NOMO-1 treated with DMSO at 0.1 percent for 48 hours (cell line): ENCODE data around the gene TSSK2.

ENCODE experiments used
- DNase-seq: peaks from one replicate; lab custom pipeline; 2025; ENCODE audit not compliant: unreplicated experiment; lab: John Stamatoyannopoulos, UW

TSSK2 gene

DNA sequence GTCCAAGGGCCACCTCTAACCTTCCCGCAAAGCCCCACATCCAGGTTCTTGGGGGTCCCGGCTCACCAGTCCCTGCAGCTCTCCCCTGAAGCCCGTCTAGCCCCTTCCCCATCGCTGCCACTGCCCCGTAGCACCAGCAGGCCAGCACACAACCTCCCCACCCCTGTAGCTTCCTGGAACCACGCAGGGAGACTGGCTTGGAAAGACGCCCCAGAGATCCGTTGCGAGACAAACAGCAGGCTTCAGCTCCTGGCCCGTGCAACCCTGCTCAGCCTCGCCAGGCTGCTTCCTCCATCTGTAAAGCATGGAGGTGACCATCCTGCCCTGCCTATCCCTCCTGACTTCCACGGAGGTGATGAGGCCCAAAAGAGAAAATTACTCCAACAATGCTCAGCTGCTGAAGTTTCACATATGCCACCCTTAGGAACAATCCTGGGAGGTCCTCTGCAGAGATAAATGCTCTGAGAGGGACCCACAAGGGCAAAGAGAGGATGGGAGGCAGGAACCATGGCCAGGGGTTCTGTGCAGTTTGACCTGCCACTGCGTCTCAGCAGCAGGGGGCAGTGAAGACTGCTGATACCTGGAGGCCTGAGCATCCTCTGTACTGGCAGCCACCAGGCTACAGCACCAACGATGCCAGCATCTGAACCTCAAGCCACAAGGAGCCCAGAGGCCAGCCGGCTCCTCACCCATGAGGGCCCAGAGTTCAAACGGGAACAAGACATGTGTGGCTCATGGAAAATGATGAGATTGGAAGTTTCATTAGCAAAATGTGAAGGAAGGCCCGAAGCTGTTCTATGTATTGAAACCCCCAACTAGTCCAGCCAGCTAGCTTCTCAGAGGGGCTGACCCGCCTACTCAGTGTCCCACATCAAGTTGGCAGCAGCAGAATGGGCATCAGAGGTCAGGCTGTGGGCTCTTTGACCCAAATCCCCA lies 25.0 kb upstream of the TSSK2 start:
- DNase-seq, result no peak

DNA sequence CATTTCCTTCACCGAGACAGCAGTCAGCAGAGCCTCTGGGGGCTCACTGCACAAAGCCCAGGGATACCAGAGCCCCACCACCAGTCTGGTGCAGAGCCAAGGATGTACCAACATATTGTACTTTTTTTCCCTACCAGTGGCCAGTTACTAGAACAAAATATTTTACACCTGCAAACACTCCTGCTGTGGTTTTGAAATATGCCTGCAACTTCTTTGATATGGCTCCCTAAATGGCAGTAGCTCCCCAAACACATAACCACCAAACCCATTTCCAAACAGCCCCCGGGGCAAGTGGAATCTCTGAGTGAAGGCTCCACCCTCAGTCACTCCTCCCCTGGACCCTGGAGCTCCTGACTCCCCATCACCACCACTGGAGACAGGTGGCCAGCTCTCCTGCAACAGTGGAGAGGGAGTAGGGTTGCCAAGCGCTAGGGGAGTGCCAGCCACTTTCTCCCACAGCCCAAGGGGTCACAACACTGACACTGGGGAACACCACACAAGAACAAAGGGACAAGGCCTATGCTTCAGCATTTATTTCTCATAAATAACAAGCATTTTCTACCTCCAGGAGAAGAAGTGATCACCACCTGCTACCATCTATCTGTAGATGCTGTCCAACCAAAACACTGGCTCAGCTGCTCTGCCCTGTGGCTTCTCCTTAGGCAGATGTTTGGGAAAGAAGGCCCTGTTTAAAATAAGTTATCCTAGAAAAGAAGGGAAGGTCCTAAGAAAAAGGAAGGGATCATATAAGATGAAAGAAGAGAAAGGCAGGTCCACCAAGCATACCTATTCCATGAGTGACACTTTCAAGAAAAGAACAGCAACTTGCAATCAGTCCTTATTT lies 24.0 kb upstream of the TSSK2 start:
- no peak for DNase-seq

DNA sequence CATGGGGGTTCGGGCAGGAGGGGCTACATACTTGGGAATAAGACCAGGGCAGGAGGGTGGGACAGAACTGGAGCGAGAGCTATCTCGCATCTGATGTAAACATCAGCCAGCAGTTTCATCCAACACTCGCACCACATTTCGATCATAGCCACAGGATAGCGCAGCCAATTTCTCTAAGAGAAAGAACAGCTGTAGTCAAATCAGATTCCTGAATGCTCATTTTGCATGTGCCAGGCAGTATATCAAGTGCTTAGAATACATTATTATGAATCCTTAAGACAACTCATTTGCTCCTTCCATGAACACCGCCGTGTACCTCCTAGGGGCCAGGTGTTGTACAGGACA lies 23.4 kb upstream of the TSSK2 start:
- no peak for DNase-seq

DNA sequence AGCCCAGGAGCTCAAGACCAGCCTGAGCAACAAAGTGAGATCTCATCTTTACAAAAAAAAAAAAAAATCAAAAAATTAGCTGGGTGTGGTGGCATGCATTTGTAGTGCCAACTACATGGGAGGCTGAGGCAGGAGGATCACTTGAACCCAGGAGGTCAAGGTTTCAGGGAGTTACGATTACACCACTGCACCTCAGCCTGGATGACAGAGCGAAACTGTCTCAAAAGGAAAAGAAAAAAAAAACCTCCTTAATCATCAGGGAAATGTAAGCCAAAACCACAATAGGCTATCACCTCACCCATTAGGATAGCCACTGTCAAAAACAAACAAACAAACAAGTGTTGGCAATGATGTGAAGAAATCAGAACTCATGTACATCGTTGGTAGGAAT lies 22.3 kb upstream of the TSSK2 start:
- no peak for DNase-seq

DNA sequence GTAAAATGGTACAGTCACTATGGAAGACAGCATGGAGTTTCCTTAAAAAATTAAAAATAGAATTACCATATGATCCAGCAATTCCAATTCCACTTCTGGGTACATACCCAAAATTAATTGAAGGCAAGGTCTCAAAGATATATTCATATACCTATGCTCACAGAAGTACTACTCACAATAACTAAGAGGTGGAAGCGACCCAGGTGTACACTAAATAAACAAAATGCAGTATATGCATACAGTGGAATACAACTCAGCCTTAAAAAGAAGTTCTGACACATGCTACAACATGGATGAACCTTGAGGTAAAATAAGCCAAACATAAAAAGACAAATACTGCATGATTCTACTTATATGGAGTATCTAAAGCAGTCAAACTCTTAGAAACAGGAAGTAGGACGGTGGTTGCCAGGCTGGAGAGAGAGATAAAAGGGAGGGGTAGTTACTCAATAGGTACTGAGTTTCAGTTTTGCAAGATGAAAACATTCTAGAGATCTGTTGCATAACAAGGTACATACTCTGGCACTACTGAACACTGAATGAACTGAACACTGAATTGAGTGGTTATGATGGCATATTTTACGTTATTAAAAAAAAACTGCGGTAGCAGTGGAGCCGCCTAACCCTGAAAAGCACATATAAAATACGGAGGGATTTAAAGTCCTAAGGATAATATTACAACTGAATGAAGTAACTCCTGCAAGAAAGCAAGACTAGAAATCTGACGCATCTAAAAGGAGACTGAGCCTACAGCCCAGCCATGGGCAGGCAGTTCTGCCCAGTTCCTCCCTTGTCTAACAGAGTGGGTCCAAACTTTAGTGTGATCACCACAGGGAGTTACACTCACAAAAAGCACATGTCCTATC lies 21.7 kb upstream of the TSSK2 start:
- DNase-seq, result peak; percentile 98

DNA sequence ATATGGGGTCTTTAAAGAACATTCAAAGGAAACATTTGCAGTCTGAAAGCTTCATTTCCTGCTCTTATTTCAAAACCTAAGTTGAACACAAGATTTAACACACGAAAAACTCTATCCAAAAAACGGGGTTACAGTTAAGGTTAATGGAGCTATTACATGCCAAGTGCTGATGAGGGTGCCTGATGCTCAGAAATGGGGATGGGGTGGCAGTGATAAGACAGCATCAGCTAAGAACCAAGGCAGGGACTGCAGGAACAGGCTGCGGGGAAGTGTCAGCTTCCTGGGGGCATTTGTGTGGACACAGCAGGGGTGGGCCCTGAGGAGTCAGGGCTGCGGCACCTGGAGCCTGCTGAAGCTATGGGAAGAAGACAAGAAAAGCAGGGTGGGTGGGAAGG lies 21.0 kb upstream of the TSSK2 start:
- no peak for DNase-seq

DNA sequence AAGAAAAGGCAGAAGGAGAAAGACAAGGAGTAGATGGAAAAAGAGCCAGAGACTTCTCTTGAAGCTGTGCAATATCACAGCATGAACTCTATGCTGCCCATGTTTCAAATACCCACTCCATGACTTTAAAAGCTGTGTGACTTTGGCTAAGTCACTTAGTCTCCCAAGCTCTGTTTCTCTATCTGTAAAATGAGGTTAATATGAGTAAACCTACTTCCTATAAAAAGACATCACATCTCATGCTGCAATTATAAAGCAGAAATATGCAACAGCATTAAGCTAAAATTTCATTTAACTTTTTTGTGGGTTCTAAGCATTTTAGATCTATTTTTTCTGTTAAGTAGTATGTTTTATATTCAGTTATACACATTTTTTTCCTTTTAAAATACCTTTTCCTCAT lies 20.5 kb upstream of the TSSK2 start:
- no peak for DNase-seq

DNA sequence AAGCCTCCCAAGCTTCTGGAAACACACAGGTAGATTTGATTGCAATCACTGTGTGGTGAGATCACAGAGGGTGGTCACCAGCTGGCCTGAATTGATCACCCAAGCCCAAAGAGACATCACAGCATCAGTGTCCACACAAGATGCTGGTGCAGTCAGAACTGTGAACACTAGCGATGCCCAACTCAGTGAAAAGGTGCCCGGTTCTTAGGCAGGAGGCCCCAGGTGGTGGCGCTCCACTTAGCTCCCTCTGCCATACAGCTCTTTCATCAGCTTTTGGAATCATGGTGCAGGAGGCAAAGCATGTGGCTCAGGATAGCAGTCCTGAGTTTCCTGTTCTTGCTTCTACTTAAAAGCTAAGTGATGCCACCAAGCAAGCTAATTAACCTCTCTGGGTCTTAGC lies 20.0 kb upstream of the TSSK2 start:
- no peak for DNase-seq

DNA sequence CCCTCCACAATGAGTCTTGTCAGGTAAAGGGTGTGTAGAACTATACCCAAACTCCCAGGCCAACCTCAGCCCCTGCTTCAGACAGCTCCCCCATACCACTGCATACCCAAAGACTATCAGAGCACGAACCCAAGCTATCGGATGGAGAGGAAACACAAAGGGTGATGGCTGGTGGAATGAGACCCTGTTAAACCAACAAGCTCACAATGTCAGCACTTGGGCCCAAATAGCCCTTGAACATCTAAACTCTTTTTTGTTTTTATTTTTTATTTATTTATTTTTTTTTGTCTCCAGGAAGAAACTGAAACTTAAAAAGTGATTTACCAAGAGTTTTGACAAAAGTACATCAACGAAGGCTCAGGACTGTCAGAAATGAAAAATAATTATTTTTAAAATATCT lies 19.5 kb upstream of the TSSK2 start:
- DNase-seq, result no peak

DNA sequence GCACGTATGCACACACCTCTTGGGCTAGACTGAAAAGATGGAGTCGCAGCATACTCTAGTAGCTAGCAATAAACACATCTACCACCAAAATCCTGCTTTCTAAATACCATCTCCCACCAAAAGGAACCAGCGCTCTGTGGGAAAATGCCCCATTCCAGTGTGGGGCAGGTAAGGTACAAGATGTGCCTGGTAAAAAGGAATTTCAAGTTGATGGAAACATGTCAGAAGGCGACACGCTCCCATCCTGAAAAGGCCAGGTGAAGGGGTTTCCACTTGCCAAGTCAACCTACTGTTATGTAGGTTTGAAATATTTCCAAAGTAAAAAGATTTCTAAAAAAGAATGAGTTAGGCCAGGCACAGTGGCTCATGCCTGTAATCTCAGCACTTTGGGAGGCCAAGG lies 17.7 kb upstream of the TSSK2 start:
- DNase-seq, result no peak

DNA sequence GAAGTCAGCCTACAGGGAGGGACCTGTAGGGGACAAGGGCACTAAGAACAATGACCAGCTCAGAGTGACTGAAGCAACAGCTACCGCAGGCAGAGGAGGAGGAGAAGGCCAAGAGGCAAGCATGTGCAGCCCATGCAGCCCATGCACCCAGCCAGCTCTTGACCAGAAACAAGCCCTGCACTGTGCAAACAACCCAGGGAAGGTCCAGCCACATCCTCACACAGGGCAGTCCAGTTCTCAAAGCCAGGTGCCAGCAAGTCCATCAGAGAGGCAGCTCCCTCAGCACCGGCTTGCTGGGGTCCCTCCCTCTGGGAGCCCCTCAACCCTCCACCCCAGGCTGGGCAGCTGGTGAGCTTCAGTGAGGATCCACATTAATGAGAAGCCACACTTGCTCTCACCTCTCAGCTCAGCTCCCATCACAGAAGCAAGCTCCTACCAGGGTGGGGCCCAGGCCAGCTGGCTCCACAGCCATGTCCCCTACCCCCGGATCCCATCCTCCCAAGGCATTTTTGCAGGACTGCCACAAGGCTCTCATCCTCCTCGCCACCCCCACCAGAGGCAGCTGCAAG lies 16.0 kb upstream of the TSSK2 start:
- no peak for DNase-seq

DNA sequence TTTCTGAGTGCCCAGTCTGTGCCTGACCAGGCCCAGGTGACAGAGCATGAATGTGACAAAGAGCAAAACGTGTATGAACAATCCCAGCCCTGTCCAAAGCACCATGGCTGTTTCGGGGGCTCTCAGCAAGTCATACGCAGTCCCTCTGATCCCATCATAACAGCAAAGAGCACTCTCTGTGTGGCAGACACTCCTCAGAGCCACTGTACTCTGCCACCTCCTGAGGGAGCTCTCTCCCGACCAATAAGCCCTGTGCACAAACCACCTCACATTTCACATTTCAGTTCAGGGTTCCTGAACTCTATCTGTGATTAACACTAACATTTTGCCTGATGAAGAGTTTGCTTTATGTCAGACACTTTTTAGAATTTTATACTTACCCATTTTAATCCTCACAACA lies 15.5 kb upstream of the TSSK2 start:
- DNase-seq, result no peak

DNA sequence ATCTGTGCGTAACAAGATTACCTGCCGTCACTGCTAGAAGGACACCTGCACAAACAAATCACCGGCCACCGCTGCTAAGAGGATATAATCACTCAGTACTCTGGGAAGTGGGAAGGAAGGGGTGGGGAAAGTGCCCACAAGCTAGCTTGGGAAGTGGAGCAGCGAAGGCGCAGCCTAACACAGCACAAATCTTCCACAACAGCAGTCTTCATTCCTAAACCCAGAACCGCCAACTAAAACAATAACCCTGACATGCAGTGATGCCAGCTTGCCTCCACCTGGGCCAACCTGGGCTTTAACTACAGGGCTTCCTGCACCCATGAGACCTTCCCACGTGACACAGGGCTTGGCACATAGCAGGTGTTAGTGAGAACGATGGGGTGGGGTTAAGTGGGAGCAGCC lies 14.0 kb upstream of the TSSK2 start:
- no peak for DNase-seq

DNA sequence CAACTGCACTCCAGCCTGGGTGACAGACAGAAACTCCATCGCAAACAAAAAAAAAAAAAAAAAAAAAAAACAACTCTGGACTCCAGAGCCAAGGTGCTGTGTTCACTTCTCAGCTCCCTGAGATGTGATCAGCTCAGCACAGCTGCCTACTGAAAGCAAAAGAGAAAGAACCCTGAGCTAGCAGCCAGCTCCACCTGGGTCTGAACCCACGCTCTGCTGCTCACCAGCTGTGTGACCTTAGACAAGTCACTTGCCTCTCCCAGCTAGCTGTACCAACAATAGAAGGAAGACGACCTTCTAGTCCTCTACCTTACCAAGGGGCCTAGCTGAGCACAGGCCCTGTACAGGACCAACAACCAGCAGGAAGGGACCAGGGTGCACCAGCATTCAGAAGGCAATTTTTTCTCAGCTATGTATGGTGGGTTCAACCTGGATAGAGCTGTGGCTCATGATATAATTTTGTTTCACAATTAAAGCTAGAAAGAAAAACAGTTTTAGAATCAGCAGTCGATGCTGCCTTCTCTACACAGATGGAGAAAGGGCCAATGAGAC lies 12.7 kb upstream of the TSSK2 start:
- DNase-seq, result no peak

DNA sequence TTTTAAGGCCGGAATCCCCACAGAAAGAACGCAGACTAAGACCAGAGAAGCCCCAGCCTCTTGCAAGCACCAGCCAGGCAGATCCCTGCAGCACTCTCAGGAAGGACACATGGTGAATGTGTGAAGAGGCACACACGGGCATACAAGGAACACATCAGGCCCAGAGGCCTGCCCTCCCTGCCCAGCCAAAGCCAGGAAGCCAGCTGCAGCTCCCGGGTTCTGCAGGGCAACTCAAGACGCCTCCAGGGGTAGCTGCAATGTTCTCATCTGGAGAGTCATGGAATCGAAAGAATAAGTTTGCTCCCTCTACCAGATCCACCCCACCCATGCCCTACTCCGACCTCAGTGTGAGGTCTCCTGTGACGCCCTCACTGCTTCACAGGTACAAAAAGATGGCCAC lies 11.2 kb upstream of the TSSK2 start:
- no peak for DNase-seq

DNA sequence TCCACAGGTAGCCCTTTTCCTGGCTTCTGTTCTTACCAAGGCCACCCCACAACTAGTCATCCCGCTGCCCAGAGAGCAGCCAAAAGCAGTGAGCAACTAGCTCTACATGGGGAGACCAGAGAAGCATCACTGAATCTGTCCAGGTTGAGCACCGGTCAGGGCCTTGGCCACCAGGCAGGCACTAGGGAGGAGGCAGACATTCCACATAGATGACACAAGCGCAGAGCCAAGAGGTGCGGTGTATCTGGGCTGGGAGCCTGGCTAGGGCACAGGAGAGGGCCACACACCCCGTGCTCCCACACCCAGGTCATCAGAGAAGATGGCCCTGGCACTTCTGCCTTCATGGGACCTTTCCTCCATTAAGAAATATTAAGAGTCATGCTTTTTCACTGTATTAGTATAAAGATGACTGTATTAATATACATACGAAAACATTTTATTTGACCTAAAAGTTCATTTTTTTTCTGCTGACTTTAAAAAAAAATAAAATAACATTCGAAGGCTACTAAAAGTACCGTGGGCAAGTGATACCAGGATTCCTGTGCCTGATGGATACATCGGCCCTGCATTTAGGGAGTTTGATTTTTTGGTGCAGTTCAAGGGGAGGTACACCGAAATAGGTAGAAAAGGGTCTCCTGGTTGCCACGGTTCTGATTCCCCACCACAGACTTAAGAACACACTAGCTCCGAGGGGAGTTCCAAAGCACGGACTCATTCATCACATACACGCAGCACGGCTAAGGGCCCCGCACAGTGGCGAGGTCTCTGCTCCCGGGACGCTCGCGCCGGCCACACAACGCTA lies 10.1 kb upstream of the TSSK2 start:
- DNase-seq, result no peak

DNA sequence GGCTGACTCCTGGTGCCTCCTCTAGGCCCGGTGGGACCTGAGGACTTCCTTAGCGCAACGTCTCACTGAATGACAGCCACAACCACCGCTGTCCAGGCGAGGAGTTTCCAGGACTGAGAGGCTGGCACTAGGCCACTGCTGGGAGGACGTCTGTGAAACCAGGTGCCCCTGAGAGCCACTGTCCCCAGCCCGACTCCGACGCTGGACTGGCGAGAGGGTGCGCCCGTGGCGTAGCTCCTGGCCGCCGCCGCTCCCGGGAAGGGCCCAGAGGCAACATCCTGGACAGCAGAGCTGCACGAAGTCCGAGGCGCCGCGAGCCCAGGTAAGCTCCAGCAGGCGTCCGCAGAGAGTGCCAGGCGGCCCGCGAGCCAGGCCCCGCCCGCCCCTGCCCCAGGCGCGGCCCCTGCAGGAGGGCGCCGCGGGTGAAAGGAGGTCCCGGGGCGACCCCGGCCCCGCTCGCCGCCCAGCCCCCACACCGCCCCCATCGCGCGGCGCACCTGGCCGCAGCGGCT lies 9.4 kb upstream of the TSSK2 start:
- peak; percentile 13 for DNase-seq

DNA sequence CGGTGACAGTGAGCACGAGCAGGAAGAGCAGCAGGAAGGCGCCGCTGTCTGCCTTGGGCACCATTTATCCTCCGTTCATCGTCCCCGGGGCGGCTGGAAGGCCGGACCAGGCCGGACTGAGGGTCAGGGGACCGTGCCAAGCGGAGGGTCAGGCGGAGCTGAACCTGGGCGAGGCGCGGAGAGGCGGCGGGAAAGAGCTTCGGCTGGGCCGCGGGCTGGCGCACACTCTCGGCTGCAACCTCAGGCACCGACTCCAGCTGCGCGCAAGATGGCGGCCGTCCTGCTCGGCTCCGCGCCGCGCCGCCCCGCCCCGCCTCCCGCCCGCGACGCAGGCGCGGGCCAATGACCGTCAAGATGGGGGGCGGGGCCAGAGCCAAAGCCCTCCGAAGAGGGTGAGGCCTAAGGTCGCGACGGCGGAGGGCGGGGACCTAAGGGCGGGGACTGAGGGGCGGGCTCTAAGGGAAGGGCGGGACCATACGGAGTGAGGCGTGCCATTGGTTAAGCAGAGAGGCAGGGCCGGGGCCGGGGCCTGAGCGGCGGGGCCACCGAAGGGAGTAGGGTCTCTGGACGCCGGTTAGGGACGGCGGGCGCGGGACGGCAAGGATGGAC lies 8.9 kb upstream of the TSSK2 start, which contains the start of gene DGCR2:
Gene DGCR2, minus strand, starts transcription at position 270 of the 609 bp plus-strand sequence. Its CDS starts 206 bp downstream, at position 64.
- peak; percentile 92 for DNase-seq
